ENCODE data around the gene SMIM32. TPM values are rescaled to one million over a fixed set of nuclear protein-coding genes. Genes with fewer than 3 reads are reported as not detected.

Gene SMIM32
- total RNA-seq: not detected

DNA sequence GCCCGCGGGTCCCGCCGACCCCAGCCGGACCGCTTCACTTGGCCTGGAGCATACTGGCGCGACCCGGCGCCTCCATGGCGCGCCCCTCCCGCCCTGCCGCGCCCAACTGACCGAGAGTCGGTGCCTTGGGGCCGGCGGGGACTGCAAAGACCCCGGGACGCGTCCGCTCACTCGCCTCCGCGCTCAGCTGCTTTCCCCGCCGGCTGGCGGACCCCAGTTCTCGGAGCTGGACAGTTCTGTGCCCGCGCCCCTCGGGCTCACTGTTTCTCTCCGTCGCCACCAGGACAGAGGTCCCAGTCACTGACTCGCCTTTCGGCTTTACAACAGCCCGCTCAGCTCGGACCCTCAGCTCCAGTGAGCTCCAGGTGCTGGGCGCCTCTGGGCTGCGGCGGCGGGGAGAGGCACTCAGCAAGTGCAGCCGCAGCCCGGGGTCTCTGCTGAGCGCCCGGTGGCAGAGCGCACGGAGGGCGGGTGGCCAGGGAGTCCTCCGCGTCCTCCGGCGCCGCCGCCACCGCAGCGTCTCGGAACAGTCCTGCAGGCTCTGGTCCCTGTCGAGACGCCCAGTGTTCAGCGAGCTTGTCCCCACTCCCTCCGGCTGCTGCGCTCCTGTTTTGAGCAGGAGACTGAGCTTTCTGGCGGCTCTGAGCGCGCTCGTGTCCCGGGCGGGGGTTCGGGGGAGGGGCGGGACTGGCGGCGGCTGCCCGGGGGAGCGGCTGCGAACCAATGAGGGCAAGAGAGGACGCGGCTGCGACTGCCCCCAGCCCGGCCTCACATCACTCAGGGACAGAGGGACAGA lies at the start of gene SMIM32:
Gene SMIM32 (minus strand): TSS at position 637 of the 796 bp plus-strand sequence. CDS start 638 bp downstream, outside the sequence.
- no peaks in the 10 kb centered on the region for H3K27me3 ChIP-seq
- H3K9me3 ChIP-seq: no peaks in the 10 kb centered on the region
- intact Hi-C loops (cut with DNase I): no loop called here
- TF ChIP-seq CTCF (IDR thresholded peaks at IDR 0.05): no peak
- peak in 1 of 2 donors; percentile 51 for DNase-seq (ENCODE audit: low spot score in 2 of 2)
- H3K4me3 ChIP-seq: peak within 1 kb of the TSS; percentile 43 to 59
- peaks cover 0 to 8% of the 10 kb centered on the region in 2 donors for H3K4me1 ChIP-seq
- peaks cover 0 to 5% of the 10 kb centered on the region in 2 donors for H3K36me3 ChIP-seq
- no peak within 1 kb of the TSS for H3K27ac ChIP-seq

- no peak for TF ChIP-seq CTCF (IDR thresholded peaks at IDR 0.05)
- Histone ChIP-seq H3K9me3 (no peaks in the 10 kb centered on the region), H3K4me1 (no peaks in the 10 kb centered on the region), H3K27me3 (no peaks in the 10 kb centered on the region), H3K4me3 (no peak overlapping the region), H3K36me3 (no peaks in the 10 kb centered on the region), H3K27ac (no peak overlapping the region)
- DNase-seq (ENCODE audit: low spot score in 2 of 2): no peak
- intact Hi-C loops (cut with DNase I): no loop called here
Measured at GRCh38 chr5:136242611-136243010, 49.6 kb upstream of the SMIM32 start.

DNA sequence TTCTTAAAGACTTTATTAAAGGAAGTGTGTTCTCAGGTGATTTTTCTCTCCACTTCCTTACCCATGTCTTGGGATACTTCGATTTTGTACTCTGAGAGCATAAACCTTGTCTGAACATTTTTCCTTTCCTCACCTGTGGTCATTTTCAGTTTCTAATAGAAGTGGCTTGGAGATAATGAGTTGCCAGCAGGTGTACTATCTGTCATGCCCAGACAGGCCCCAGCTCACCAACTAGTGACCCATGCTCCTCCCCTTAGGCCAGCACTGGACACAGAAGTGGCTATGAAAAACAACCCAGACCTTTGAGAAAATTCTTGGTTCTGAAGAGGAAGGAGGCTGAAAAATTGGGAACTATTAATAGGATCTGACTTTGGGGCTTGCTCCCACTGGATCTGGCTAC lies 49.2 kb upstream of the SMIM32 start:
- Histone ChIP-seq H3K4me1 (no peaks in the 10 kb centered on the region), H3K9me3 (no peaks in the 10 kb centered on the region), H3K27ac (no peak overlapping the region), H3K27me3 (no peaks in the 10 kb centered on the region), H3K36me3 (no peaks in the 10 kb centered on the region), H3K4me3 (no peak overlapping the region)
- DNase-seq (ENCODE audit: low spot score in 2 of 2): no peak
- intact Hi-C loops (cut with DNase I): no loop called here
- TF ChIP-seq CTCF (IDR thresholded peaks at IDR 0.05): no peak

- no peaks in the 10 kb centered on the region for H3K9me3 ChIP-seq
- H3K36me3 ChIP-seq: no peaks in the 10 kb centered on the region
- no peak overlapping the region for H3K27ac ChIP-seq
- no peak overlapping the region for H3K4me3 ChIP-seq
- no peaks in the 10 kb centered on the region for H3K4me1 ChIP-seq
- no peaks in the 10 kb centered on the region for H3K27me3 ChIP-seq
- intact Hi-C loops (cut with DNase I): no loop called here
- no peak for DNase-seq (ENCODE audit: low spot score in 2 of 2)
- TF ChIP-seq CTCF (IDR thresholded peaks at IDR 0.05): no peak
Measured at GRCh38 chr5:136240894-136241293, 47.9 kb upstream of the SMIM32 start.

DNA sequence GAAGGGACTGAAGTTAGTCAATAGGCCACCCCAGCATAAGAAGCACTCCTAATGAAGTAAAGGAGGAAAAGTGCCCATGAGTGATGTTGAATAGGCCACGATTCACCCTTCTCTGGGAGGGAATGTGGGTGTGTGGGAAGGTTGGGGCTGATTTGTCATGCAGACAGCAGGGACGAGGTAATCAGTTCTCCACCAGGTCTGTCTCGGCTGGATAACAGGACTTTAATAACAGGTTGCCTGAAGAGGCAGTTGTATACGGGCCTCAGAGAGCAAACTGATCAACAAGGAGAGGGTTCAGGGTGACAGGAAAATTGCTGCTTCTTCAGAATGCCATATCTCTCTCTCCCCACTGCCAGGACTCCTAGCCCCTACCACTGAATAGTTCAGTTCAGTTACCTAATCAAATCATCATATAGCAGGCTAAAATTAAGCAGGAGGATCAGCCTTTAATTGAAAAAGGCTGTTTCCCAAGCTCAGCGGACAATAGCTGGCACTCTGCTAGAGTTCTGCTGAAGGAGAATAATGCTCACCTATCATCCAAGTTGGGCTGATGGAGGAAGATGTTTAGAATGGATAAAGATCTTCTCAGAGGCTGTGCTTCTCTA lies 43.6 kb upstream of the SMIM32 start:
- no peak for TF ChIP-seq CTCF (IDR thresholded peaks at IDR 0.05)
- no peaks in the 10 kb centered on the region for H3K36me3 ChIP-seq
- intact Hi-C loops (cut with DNase I): no loop called here

More for the DNA sequence above, 43.6 kb upstream of the SMIM32 start:
- no peaks in the 10 kb centered on the region for H3K27me3 ChIP-seq
- no peak overlapping the region for H3K4me3 ChIP-seq
- peak in 1 of 2 donors; percentile 7 for DNase-seq (ENCODE audit: low spot score in 2 of 2)
- H3K27ac ChIP-seq: no peak overlapping the region
- no peaks in the 10 kb centered on the region for H3K9me3 ChIP-seq
- no peaks in the 10 kb centered on the region for H3K4me1 ChIP-seq

Measured in ascending aorta (tissue), 2 donors.